ENCODE data around the gene MVP.

DNA sequence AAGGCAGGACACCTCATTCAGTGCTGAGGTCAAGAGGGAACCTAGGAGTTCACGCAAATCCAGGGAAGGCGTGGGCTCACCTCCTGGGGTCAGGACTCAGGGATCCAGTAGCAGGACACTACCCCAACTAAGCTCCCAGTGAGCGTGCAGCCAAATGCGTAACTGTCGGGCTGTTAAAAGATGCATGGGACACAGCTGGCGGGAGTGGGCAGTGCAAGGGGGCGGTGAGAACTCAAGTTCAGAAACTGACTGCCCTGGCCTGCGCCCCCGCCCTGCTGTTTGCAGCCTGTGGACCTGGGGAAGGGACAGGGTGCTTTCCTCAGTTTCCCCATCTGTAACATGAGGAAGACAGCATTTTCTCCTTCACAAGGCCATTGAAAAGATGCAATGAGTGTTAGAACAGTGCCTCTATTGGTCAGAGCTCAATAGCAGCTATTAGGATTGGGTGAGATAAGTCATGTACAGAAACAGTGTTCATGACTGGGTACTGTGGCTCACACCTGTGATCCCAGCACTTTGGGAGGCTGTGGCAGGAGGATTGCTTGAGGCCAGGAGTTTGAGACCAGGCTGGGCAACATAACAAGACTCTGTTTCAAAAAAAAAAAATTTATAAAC lies 22.6 kb downstream of the MVP start:
- TF ChIP-seq, protein P1, sequence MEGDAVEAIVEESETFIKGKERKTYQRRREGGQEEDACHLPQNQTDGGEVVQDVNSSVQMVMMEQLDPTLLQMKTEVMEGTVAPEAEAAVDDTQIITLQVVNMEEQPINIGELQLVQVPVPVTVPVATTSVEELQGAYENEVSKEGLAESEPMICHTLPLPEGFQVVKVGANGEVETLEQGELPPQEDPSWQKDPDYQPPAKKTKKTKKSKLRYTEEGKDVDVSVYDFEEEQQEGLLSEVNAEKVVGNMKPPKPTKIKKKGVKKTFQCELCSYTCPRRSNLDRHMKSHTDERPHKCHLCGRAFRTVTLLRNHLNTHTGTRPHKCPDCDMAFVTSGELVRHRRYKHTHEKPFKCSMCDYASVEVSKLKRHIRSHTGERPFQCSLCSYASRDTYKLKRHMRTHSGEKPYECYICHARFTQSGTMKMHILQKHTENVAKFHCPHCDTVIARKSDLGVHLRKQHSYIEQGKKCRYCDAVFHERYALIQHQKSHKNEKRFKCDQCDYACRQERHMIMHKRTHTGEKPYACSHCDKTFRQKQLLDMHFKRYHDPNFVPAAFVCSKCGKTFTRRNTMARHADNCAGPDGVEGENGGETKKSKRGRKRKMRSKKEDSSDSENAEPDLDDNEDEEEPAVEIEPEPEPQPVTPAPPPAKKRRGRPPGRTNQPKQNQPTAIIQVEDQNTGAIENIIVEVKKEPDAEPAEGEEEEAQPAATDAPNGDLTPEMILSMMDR (IDR thresholded peaks at IDR 0.05 in 4 of 5, conservative IDR thresholded peaks at IDR 0.05 in 1 of 5): no peak
- no peak for TF ChIP-seq POLR2A (IDR thresholded peaks at IDR 0.05)
